OCI-LY3 (cell line): ENCODE data around the gene C9.

ENCODE experiments used
- H2AFZ ChIP-seq: fragments of 200-600, 300-600 bp; shearing (Covaris generic); 2 replicates; pipeline ENCODE4 v1.6.0; 2014; ENCODE audit warnings: antibody characterized with exemption, low read depth, low read length
- H3K27ac ChIP-seq: fragments of 200-600, 300-600 bp; sonication (generic); 2 replicates; pipeline ENCODE4 v1.5.1; 2014; ENCODE audit warnings: mild to moderate bottlenecking, low read length, moderate library complexity, mixed read lengths
- H3K27me3 ChIP-seq: fragments of 200-600, 300-600 bp; sonication (generic); 2 replicates; pipeline ENCODE4 v1.6.1; 2014; ENCODE audit warnings: low read depth, low read length, mixed read lengths
- H3K36me3 ChIP-seq: fragments of 200-600, 300-600 bp; sonication (generic); replicated peaks from 2 replicates; pipeline ENCODE3; 2014; ENCODE audit warnings: low read depth, low read length, mixed read lengths
- H3K4me1 ChIP-seq: fragments of 300-600, 200-600 bp; sonication (generic); 2 replicates; pipeline ENCODE4 v1.6.1; 2014; ENCODE audit warnings: low read length, mixed read lengths
- H3K4me2 ChIP-seq: fragments of 200-600, 300-600 bp; sonication (generic); 2 replicates; pipeline ENCODE4 v1.6.1; 2014; ENCODE audit warnings: low read length, mixed read lengths
- H3K4me3 ChIP-seq: fragments of 300-600, 200-600 bp; sonication (generic); 2 replicates; pipeline ENCODE4 v1.5.1; 2014; ENCODE audit warnings: antibody characterized with exemption, mild to moderate bottlenecking, low read length, moderate library complexity
- H3K79me2 ChIP-seq: fragments of 300-600, 200-600 bp; shearing (Covaris generic); 2 replicates; pipeline ENCODE4 v1.6.1; 2014; ENCODE audit warnings: mild to moderate bottlenecking, low read length, mixed read lengths
- H3K9ac ChIP-seq: fragments of 300-600, 200-600 bp; shearing (Covaris generic); 2 replicates; pipeline ENCODE4 v1.6.0; 2014; ENCODE audit warnings: mild to moderate bottlenecking, low read length, moderate library complexity
- H3K9me3 ChIP-seq: fragments of 200-600, 300-600 bp; shearing (Covaris generic); 2 replicates; pipeline ENCODE4 v1.6.1; 2014; ENCODE audit warnings: low read length, mixed read lengths; ENCODE audit not compliant: insufficient read depth
- H4K20me1 ChIP-seq: fragments of 200-600, 300-600 bp; sonication (generic); 2 replicates; pipeline ENCODE4 v1.6.1; 2016; ENCODE audit warnings: low read length, mixed read lengths; ENCODE audit not compliant: insufficient read depth
- CTCF ChIP-seq: fragments of 200-600, 300-600 bp; sonication (generic); IDR thresholded peaks from 2 replicates; pipeline ENCODE4 v1.5.1; 2014; ENCODE audit warnings: antibody characterized with exemption, low read length, low read depth
- EZH2phosphoT487 ChIP-seq: fragments of 200-600 bp; shearing (Covaris generic); IDR thresholded peaks from 2 replicates; pipeline ENCODE4 v1.6.1; 2018; ENCODE audit warnings: antibody characterized with exemption, mixed run types, low read depth

The C9 gene

DNA sequence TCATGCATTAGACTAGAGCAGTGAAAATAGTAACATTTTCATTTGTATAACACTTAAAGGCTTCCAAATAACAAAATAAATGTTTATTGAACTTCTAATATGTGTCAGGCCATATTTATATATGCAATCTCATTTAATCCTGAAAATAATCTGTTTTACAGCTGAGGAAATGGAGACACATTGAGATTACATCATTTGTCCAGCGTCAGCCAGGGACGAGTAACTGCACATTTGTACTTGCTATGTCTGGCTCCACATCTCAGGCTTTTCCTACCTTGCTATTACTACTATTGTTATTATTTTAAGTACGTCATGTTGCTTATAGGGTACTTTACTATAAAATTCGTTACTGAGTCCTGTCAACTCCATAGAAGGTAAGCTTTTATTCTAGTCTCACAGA lies 3.8 kb upstream of the C9 start:
- Histone ChIP-seq H3K79me2 (no peaks in the 10 kb centered on the region), H3K9me3 (no peaks in the 10 kb centered on the region), H3K4me2 (no peak overlapping the region), H3K4me3 (no peak overlapping the region), H4K20me1 (no peaks in the 10 kb centered on the region), H3K27ac (no peak overlapping the region), H3K9ac (no peak overlapping the region), H3K4me1 (no peaks in the 10 kb centered on the region), H2AFZ (no peak overlapping the region), H3K27me3 (no peaks in the 10 kb centered on the region), H3K36me3 (no peaks in the 10 kb centered on the region)
- TF ChIP-seq EZH2phosphoT487, result no peak
- TF ChIP-seq CTCF, result no peak

- H3K36me3 ChIP-seq, result no peaks in the 10 kb centered on the region
- H3K27me3 ChIP-seq, result no peaks in the 10 kb centered on the region
- no peak overlapping the region for H3K4me3 ChIP-seq
- no peak overlapping the region for H2AFZ ChIP-seq
- TF ChIP-seq CTCF, result no peak
- TF ChIP-seq EZH2phosphoT487, result no peak
- H3K9ac ChIP-seq, result no peak overlapping the region
- H3K27ac ChIP-seq, result no peak overlapping the region
- H3K79me2 ChIP-seq, result no peaks in the 10 kb centered on the region
- no peaks in the 10 kb centered on the region for H4K20me1 ChIP-seq
- H3K9me3 ChIP-seq, result no peaks in the 10 kb centered on the region
- no peaks in the 10 kb centered on the region for H3K4me1 ChIP-seq
- no peak overlapping the region for H3K4me2 ChIP-seq
Observed at GRCh38 chr5:39367711-39368110, 3.4 kb upstream of the C9 start.

- no peaks in the 10 kb centered on the region for H4K20me1 ChIP-seq
- no peak for TF ChIP-seq EZH2phosphoT487
- no peak for TF ChIP-seq CTCF
- no peak overlapping the region for H3K27ac ChIP-seq
- no peaks in the 10 kb centered on the region for H3K9me3 ChIP-seq
- H3K4me3 ChIP-seq, result no peak overlapping the region
- H3K36me3 ChIP-seq, result no peaks in the 10 kb centered on the region
- H3K79me2 ChIP-seq, result no peaks in the 10 kb centered on the region
- H3K27me3 ChIP-seq, result no peaks in the 10 kb centered on the region
- no peak overlapping the region for H3K9ac ChIP-seq
- H3K4me1 ChIP-seq, result peaks cover 5% of the 10 kb centered on the region
- H3K4me2 ChIP-seq, result no peak overlapping the region
- H2AFZ ChIP-seq, result no peak overlapping the region
Observed at GRCh38 chr5:39363217-39363616, 1.1 kb downstream of the C9 start.

GRCh38 chr5:39362646-39363045 lies 1.6 kb downstream of the C9 start:
- no peaks in the 10 kb centered on the region for H3K9me3 ChIP-seq
- H2AFZ ChIP-seq, result no peak overlapping the region
- H3K9ac ChIP-seq, result no peak overlapping the region
- peaks cover 5% of the 10 kb centered on the region for H3K4me1 ChIP-seq
- H3K36me3 ChIP-seq, result no peaks in the 10 kb centered on the region
- H3K4me2 ChIP-seq, result no peak overlapping the region
- TF ChIP-seq CTCF, result no peak
- no peak for TF ChIP-seq EZH2phosphoT487
- no peak overlapping the region for H3K27ac ChIP-seq
- no peaks in the 10 kb centered on the region for H4K20me1 ChIP-seq
- H3K4me3 ChIP-seq, result no peak overlapping the region
- no peaks in the 10 kb centered on the region for H3K79me2 ChIP-seq
- H3K27me3 ChIP-seq, result no peaks in the 10 kb centered on the region
